GM21447 (cell line): ENCODE results near the gene EME2.
"Not testable (repeated sequence)": the region's sequence is repeated elsewhere in the genome, so short reads cannot be mapped to it uniquely, and the experiment has no call there.

Experiments used
- ATAC-seq: cut with Tn5 transposase; IDR thresholded peaks from one replicate; pipeline ENCODE4 v1.9.1; 2021; ENCODE audit not compliant: unreplicated experiment

Gene EME2

GRCh38 chr16:1790611-1791255 lies 18.1 kb downstream of the EME2 start:
- ATAC-seq: no peak

DNA sequence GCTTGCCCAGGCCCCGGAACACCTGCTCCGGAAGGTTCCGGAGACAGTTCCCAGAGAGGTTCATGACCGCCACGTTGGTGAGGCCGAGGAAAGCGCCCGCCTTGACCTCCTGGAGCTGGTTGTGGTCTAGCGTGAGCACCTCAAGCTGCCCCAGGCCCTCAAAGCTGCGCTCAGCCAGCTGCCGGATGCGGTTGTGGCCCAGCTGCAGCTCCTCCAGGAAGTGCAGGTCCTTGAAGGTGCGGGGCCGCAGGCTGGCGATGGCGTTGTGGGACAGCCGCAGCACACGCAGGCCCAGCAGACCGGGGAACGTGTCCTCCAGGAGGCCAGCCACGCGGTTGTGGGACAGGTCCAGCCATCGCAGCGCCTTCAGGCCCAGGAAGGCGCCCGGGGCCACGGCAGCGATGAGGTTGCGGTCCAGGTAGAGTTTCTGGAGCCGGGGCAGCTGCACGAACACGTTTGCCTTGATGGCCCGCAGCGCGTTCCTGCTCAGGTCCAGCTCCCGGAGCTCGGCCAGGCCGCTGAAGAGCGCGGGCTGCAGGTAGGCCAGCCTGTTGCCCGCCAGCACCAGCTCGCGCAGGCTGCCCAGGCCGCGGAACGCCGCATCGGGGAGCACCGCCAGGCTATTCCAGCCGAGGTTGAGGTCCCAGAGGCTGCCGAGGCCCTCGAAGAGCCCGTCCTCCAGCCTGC lies 18.8 kb downstream of the EME2 start:
- ATAC-seq: no peak

DNA sequence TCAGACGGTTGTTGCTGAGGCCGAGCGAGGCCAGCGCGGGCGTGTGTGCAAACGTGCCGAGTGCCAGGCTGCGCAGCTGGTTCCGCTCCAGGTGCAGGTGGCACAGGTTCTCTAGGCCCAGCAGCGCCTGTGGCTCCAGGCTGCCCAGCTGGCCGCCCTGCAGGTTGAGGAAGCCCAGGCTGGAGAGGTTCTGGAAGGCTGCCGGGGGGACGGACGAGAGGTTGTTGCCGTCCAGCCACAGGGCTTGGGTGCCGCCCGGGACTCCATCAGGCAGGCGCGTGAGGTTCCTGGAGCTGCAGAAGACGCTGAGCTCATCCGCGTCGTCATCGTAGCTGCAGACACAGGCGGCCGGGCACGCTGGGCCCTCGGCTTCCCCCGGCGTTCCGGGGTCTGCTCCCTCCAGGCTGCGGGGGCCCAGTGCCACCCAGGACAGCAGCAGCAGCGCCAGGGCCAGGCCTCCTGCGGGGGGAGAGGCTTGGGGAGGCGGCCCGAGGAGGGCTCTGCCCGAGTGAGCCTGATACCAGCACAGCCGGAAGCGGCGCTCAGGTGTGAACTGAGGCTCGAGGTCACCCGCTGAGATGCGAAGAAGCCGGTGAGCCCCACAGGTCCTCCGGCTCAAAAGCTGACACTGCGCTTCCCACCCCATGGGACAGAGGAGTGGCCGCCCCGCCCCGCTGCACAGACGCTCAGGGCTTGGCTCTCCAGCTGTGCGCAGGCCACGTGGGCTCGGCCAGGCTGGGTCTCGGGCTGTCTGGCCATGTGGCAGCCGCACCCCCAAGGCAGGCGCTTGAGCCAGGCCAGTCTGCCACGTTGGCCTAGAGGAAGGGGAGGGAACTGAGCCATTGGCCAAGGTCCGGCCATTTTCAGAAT lies 19.6 kb downstream of the EME2 start:
- no peak for ATAC-seq

GRCh38 chr16:1792836-1793577 lies 20.4 kb downstream of the EME2 start:
- ATAC-seq: no peak

- no peak for ATAC-seq
Observed at GRCh38 chr16:1793578-1794220, 21.1 kb downstream of the EME2 start, which contains the start of gene IGFALS. IGFALS (minus strand) TSS chr16:1793705; CDS start chr16:1793652, 53 bp downstream.

GRCh38 chr16:1794221-1794871 lies 21.7 kb downstream of the EME2 start:
- no peak for ATAC-seq

DNA sequence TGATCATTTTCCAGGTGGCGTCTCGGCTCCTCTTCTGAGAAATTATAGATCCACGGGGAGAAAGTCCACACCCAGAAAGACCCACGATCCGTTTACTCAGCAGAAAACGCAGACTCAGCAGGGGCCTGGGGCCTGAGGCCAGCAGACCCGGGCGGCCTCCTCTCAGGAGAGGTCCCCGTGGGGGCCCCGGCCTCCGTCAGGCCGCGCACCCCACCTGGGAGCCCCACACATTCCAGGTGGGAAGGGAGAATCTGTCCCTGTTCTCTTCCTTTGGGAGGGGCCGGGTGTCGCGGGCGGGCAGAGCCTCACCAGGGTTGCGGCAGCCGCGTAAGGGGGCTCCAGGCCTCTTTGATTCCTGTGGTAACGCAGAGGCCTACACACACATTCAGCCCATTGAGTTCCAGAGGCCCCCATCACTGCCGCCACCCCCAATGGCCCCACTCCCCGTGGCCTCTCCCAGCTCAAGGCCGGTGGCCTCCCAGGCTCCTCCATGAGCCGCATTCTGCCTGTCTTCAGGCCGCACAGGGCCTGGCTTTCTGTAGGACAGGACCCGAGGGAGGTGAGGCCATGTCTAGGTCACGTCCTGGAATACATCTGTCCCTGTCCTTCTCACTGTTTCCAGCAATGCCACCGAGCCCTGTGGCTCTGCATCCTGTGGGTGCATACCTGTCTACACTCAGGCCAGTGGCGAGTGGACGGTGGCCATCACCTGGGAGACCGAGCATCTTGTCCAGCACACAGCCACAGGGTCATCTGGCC lies 22.5 kb downstream of the EME2 start:
- ATAC-seq: no peak

GRCh38 chr16:1799263-1799662 lies 26.7 kb downstream of the EME2 start:
- not testable (repeated sequence) for ATAC-seq

GRCh38 chr16:1800701-1801100 lies 28.1 kb downstream of the EME2 start:
- ATAC-seq: no peak

- ATAC-seq: no peak
Observed at GRCh38 chr16:1807626-1808025, 35.0 kb downstream of the EME2 start.

DNA sequence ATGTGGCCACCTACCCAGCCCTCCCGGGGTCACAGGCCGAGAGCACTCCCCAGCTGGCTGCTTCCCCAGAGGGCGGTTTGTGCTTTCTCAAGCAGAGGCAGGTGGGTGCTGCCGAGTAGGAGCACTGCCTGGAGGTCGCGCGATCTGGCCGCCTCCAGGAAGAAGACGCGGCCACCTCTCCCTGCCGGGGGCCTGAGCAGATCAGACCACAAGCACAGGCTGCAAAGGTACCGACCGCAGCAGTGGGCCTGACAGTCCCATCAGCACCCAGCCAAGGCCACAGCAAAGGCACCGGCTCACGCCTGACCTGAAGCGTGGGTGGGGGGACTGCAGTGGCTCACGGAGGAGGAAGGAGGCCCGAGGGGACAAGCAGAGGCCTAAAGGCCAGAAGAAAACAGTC lies 36.1 kb downstream of the EME2 start:
- ATAC-seq: no peak

DNA sequence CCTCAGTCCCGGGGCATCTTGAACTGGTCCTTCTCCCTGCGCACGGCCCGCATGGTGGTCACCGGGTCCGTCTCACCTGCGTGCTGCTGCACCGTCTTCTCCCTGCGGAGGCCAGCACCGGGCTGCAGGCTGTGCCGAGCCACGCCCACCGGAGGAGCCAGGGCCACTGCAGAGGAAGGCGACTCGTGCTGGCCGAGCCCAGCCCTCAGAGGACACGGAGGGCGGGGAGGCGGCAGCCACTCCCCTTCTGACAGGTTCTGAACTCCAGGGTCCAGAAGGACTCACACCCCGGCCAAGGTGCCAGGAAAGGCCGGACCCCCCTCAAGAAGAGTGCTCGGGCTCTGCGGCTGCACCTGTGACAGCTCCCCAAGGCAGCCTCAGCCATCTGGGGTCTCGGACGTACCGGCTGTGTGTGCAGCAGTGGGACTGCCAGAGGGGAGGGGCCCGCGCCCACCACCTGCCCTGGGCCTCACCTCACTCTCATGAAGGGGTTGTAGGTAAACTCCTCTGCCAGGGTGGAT lies 36.7 kb downstream of the EME2 start:
- ATAC-seq: no peak

DNA sequence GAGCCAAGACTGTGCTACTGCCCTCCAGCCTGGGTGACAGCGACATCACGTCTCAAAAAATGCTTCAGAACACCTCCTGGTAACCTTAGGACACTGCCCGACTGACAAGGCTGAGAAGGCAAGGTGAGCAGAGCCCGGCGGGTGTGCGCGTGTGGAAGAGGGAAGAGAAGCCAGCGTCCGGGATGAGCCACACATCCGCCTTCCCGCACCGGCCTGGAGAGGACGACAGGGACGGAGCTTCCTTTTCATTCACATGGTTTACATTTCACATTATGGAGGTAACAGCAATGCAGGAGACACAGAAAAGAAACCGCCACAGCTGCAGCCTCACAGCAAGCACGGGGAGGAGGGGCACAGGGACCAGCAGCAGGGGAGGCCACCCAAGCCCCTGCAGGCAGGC lies 37.5 kb downstream of the EME2 start:
- ATAC-seq: no peak

DNA sequence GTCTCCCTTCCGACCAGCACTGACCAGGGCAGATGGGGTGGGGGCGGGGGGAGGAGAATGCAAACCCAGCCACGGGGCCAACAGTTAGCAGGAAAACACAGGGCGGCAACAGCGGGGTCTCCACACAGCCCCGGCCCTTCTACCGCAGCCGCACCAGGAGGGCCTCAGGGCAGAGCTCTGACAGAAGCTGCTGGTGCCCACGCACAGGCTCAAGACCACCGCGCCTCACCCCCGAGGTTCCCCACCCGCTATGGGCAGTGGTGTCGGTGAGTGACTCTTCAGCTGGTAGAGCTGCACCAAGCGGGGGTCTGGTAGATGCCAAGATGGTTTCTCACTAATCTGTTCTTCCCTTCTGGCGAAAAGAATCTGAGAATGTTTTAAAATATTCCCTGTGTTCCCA lies 37.9 kb downstream of the EME2 start:
- ATAC-seq: no peak

DNA sequence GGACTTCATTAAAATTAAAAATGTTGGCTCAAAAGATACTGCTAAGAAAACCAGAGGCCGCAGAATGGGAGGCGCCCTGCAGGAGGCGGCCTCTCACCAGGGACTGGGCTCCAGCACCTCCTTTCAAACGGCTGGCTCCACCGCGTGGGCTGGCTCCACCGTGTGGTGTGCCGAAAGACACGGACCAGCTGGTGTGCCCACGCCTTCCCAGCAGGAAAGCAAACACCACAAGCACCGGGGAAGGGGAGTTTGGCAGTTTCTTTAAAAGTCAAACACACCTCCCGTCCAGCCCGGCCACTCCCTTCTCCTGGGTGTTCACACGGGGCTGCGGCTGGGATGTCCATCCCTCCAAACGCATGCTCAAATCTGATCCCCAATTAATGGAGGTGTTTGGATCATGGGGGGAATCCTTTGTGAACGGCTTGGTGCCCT lies 40.1 kb downstream of the EME2 start:
- ATAC-seq: no peak

DNA sequence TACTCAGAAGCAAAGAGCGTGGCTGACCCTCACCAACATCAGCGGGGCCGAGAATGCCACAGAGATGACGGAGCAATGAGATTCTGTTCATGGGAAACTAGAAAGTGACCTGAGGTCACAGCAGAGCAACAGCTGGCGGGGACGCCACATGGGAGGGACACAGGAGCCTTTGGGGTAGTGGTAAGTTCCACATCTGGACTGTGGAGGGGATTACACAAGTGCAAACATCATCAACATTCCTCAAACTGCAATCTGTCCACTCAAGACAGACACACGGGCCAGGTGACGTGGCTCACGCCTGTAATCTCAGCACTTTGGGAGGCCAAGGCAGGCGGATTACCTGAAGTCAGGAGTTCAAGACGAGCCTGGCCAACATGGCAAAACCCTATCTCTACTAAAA lies 42.9 kb downstream of the EME2 start:
- no peak for ATAC-seq

- ATAC-seq: no peak
Observed at GRCh38 chr16:1816396-1817275, 44.0 kb downstream of the EME2 start.

GRCh38 chr16:1817276-1817589 lies 44.6 kb downstream of the EME2 start:
- no peak for ATAC-seq
